ENCODE measurements around the gene LCA5L. TPM values are rescaled to one million over a fixed set of nuclear protein-coding genes. Genes with fewer than 3 reads are reported as not detected.

LCA5L gene
- 1.2 and 2.5 TPM in 2 replicates for total RNA-seq

DNA sequence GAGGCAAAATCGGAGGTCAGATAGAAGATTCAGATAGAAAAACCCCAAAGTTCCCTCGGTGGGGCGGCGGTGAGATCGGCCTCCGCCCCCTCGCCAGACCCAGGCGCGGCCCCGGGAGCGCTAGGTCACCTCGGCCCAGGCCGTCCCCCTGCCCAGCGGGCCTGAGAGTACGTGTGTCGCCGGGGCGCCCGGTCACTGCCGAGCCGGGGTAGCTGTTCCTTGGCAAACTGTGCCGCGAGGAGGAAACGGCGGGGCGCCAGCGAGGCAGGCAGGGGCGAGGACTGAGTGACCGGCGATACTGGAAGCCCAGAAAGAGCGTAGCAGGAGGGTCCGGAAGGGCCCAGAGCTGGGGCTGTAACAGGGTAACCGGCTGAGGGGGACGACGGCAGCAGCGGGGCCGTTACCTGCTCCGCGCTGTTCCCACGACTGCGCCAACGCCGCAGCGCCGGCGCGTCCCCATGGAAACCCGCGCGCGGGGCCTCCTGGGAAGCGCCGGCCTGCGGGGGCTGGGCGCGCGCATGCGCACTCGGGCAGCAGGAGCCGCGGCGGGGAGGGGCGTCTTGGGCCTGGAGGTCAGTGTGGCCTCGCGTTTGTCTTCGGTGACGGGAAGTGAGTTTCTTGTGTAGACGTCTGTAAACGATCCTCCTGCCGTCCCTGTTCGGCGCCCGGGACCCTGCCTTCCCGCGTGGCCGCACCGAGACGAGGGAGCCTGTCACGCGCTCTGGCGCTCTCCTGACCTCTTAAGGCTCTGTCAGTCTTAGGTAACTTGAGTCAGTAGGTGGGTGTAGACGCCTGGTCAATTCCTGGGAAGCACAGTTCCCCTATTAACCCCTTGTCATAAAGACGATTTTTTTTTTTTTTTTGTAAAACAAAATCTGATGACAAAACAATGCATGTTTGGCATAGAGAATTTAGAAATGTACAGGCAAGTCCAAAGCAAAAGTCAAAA lies at the start of gene LCA5L:
LCA5L (minus strand) TSS at position 458 of the 949 bp plus-strand sequence. CDS start 17,285 bp downstream, outside the sequence.

DNA sequence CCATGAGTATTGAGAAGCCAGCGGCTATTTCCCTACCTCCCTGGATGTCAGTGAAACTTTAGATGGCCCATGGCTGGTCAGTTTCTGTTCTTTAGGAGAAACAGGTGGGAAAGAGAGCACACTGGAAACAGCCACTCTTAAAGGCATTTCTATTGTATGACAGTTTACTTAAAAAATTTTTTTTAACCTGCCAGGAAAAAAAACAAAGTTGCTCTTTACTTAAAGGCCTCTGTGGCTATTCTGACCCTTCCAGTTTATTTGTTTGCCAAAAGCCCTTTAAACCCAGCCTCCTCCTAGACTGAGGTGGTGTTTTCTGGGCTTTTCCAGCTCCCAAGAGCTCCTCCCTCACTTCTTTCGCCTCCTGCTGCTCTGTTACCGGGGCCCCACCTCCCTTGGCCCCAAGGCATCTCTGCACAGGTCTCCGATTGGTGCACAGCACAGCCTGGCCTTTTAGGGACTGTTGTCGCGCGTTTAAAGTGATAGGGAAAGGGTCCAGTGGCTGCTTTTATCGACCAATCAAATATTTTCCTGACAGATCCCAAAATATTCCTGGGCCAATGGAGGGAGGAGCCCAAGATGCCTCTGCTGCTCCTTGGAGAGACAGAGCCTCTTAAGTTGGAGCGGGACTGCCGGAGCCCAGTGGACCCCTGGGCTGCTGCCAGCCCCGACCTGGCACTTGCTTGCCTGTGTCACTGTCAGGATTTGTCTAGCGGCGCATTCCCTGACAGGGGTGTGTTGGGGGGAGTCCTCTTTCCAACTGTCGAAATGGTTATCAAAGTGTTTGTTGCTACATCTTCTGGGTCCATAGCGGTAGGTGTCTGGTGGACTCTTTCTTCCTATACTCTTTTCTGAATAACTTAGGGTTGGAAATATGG lies 6.0 kb upstream of the LCA5L start, which contains the start of gene SH3BGR:
SH3BGR (plus strand) TSS at position 639 of the 875 bp plus-strand sequence; CDS start at position 766, 127 bp downstream.

Other genes starting within 250 kb of the LCA5L start
- gene BRWD1, start 132.1 kb downstream of the LCA5L start, total RNA-seq, result 16.9 and 20.9 TPM in 2 replicates
- 125 and 165 TPM in 2 replicates for gene HMGN1, start 96.7 kb downstream of the LCA5L start, total RNA-seq
- 0.23 and 3.1 TPM in 2 replicates for gene SH3BGR, start 6.2 kb upstream of the LCA5L start, total RNA-seq
- not detected in 2 replicates for gene B3GALT5, start 167.2 kb upstream of the LCA5L start, total RNA-seq